CD4-positive, alpha-beta memory T cell (primary cell): ENCODE measurements around the gene PAK5. TPM values are rescaled to one million over a fixed set of nuclear protein-coding genes. Genes with fewer than 3 reads are reported as not detected.

Experiments
- CTCF ChIA-PET: fragments of 350-600 bp; sonication (Branson Sonifier 250); formaldehyde crosslinking; loops from one replicate; lab custom pipeline; 2021; ENCODE audit warnings: inconsistent platforms; ENCODE audit not compliant: partially characterized antibody; lab: Charles Lee
- POLR2A ChIA-PET: fragments of 350-600 bp; sonication (Branson Sonifier 250); formaldehyde crosslinking; loops from one replicate; lab custom pipeline; 2021; ENCODE audit not compliant: partially characterized antibody; lab: Charles Lee
- DNase-seq, 5 donors: peaks; one replicate each; pipeline versions ENCODE4 v3.0.0 to v3.0.0-alpha.2; 2020 to 2022; ENCODE audit warnings: mixed read lengths in 1 of 5
- H3K27ac ChIP-seq: one replicate; pipeline ENCODE4 v1.7.0; 2013; ENCODE audit warnings: low read depth, low read length
- H3K27me3 ChIP-seq: 2 replicates; pipeline ENCODE4 v1.7.0; 2013; ENCODE audit warnings: mild to moderate bottlenecking, low read length, moderate library complexity; ENCODE audit not compliant: insufficient read depth
- H3K36me3 ChIP-seq: 2 replicates; pipeline ENCODE4 v1.7.0; 2013; ENCODE audit warnings: mild to moderate bottlenecking, low read length, moderate library complexity; ENCODE audit not compliant: insufficient read depth
- H3K4me1 ChIP-seq: 2 replicates; pipeline ENCODE4 v1.7.0; 2013; ENCODE audit warnings: mild to moderate bottlenecking, low read length, moderate library complexity; ENCODE audit not compliant: insufficient read depth
- H3K4me3 ChIP-seq, 2 donors: one replicate each; pipeline ENCODE4 v1.7.0; 2013; ENCODE audit warnings: low read length in 2 of 2, mild to moderate bottlenecking in 1 of 2
- H3K9me3 ChIP-seq, 2 donors: one replicate each; pipeline ENCODE4 v1.7.0; 2013; ENCODE audit warnings: low read length in 2 of 2, control low read depth in 1 of 2; ENCODE audit not compliant: control insufficient read depth in 1 of 2
- H3K27ac Mint-ChIP-seq, 7 donors: one replicate each; pipeline ENCODE4 v1.8.0; 2020 to 2021; ENCODE audit warnings: mixed read lengths in 7 of 7, mild to moderate bottlenecking in 6 of 7, inconsistent platforms in 3 of 7, moderate library complexity in 3 of 7
- H3K27me3 Mint-ChIP-seq, 2 donors: one replicate each; pipeline ENCODE4 v1.8.0; 2020 to 2021; ENCODE audit warnings: mixed read lengths in 2 of 2
- H3K36me3 Mint-ChIP-seq, 2 donors: one replicate each; pipeline ENCODE4 v1.8.0; 2020 to 2021; ENCODE audit warnings: mixed read lengths in 2 of 2, inconsistent platforms in 1 of 2, mild to moderate bottlenecking in 1 of 2
- H3K4me1 Mint-ChIP-seq, 4 donors: one replicate each; pipeline ENCODE4 v1.8.0; 2020 to 2021; ENCODE audit warnings: mixed read lengths in 4 of 4, mild to moderate bottlenecking in 1 of 4
- H3K4me3 Mint-ChIP-seq, 8 donors: one replicate each; pipeline ENCODE4 v1.8.0; 2020 to 2021; ENCODE audit warnings: mixed read lengths in 8 of 8, mild to moderate bottlenecking in 7 of 8, moderate library complexity in 6 of 8, inconsistent platforms in 3 of 8
- H3K9me3 Mint-ChIP-seq, 8 donors: one replicate each; pipeline ENCODE4 v1.8.0; 2020 to 2021; ENCODE audit warnings: mixed read lengths in 8 of 8, mild to moderate bottlenecking in 5 of 8, inconsistent platforms in 3 of 8, moderate library complexity in 1 of 8
- intact Hi-C: fragments of 100-400 bp; cut with micrococcal nuclease; formaldehyde crosslinking; loops from one replicate; pipeline ENCODE4 v1.15.1; 2023
- polyA plus RNA-seq, 2 donors: library from polyadenylated mRNA; unstranded; fragments of 300-500 nt; fragmentation: Illumina TruSeq; gene quantifications; one replicate each; pipeline ENCODE4 v1.2.3, GENCODE V29; 2021
- total RNA-seq, 2 experiments: library from RNA; stranded (reverse); gene quantifications; one replicate each; pipeline ENCODE4 v1.2.3, GENCODE V29; 2021

Gene PAK5
- total and polyA plus RNA-seq, 4 experiments from 2014 or later = not detected

DNA sequence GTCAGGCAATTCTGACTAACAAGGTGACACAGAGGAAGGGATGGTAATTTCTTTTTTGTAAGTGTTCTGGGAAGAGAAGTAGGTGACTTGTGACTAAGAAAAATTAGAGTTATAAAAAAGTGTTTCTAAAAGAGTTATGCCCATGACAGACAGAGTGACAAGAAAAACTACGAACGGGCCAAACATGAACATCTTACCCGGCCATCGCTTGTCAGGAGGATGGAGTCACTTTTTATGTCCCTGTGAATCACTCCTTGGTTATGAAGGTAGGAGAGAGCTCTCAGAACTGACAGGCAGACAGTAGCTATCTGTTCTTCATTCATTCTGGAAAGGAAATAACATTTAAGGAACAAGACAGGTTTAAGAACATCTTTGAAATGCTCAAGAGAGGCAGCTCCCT, 281.5 kb downstream of the PAK5 start:
- H3K9me3 ChIP-seq = no peaks in the 10 kb centered on the region
- no peaks in the 10 kb centered on the region for H3K4me1 ChIP-seq
- Mint-ChIP-seq H3K27me3 (no peaks in the 10 kb centered on the region), H3K27ac (no peak overlapping the region), H3K36me3 (no peaks in the 10 kb centered on the region), H3K4me1 (no peaks in the 10 kb centered on the region), H3K9me3 (peaks cover 0 to 7% (median 4%) of the 10 kb centered on the region in 8 donors), H3K4me3 (no peak overlapping the region)
- H3K4me3 ChIP-seq = no peak overlapping the region
- DNase-seq = no peak
- no peaks in the 10 kb centered on the region for H3K36me3 ChIP-seq
- POLR2A ChIA-PET = no interaction called here
- CTCF ChIA-PET = no interaction called here
- H3K27ac ChIP-seq = no peak overlapping the region
- intact Hi-C loops = no loop called here
- H3K27me3 ChIP-seq = no peaks in the 10 kb centered on the region

- Histone ChIP-seq H3K9me3 (no peaks in the 10 kb centered on the region), H3K4me1 (no peaks in the 10 kb centered on the region), H3K27me3 (no peaks in the 10 kb centered on the region), H3K27ac (no peak overlapping the region), H3K4me3 (no peak overlapping the region), H3K36me3 (no peaks in the 10 kb centered on the region)
- Mint-ChIP-seq H3K4me3 (no peak overlapping the region), H3K27ac (no peak overlapping the region), H3K36me3 (no peaks in the 10 kb centered on the region), H3K4me1 (no peaks in the 10 kb centered on the region), H3K9me3 (peaks cover 0 to 7% (median 4%) of the 10 kb centered on the region in 8 donors), H3K27me3 (no peaks in the 10 kb centered on the region)
- no peak for DNase-seq
- intact Hi-C loops = no loop called here
- ChIA-PET POLR2A (no interaction called here), CTCF (no interaction called here)
Measured at GRCh38 chr20:9555781-9556180, 283.1 kb downstream of the PAK5 start.

DNA sequence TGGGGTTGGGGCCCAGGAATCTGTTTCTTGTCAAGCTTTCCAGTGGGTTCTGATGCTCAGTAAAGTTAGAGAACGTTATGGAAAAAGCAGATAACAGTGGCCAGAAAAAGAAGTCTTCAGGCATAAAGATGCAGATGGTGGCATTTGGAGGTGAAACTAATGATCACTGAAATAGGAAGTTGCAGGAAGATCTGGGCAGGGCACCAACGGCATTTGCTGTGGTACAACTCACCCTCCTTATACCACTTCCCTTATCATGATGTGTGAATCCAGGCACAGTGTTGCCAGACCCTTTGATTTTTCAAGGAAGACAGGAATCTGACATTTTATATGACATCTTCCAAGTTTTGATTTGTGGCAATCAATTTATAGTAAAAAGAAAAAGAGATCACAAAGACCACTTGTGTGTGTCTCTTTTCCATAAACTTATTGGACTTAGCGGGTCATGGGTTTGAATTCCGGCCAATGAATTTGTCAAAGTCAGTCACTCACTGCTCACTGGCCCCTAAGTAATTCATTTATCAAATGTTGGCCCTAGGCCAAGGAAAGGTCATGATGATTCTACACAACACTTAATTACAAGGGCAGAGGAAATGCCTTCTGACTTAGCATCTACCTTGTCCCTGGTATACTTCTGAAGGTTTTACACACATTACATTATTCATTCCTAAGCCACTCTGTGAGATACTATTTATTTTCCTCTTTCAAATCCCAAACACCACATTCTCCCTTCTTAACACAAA, 286.9 kb downstream of the PAK5 start:
- H3K9me3 Mint-ChIP-seq = peaks cover 0 to 6% (median 4%) of the 10 kb centered on the region in 8 donors
- no peak overlapping the region for H3K4me3 ChIP-seq
- H3K27me3 Mint-ChIP-seq = no peaks in the 10 kb centered on the region
- POLR2A ChIA-PET = no interaction called here
- no peaks in the 10 kb centered on the region for H3K27me3 ChIP-seq
- no peaks in the 10 kb centered on the region for H3K36me3 ChIP-seq
- no peak overlapping the region for H3K27ac Mint-ChIP-seq
- H3K36me3 Mint-ChIP-seq = no peaks in the 10 kb centered on the region
- H3K9me3 ChIP-seq = no peaks in the 10 kb centered on the region
- no peaks in the 10 kb centered on the region for H3K4me1 Mint-ChIP-seq
- intact Hi-C loops = no loop called here
- DNase-seq = no peak
- H3K27ac ChIP-seq = no peak overlapping the region
- H3K4me3 Mint-ChIP-seq = no peak overlapping the region
- H3K4me1 ChIP-seq = no peaks in the 10 kb centered on the region
- CTCF ChIA-PET = no interaction called here

GRCh38 chr20:9550871-9551270, 288.0 kb downstream of the PAK5 start:
- Histone ChIP-seq H3K4me3 (no peak overlapping the region), H3K27ac (no peak overlapping the region), H3K27me3 (no peaks in the 10 kb centered on the region), H3K36me3 (no peaks in the 10 kb centered on the region), H3K9me3 (no peaks in the 10 kb centered on the region), H3K4me1 (no peaks in the 10 kb centered on the region)
- no peak overlapping the region for H3K4me3 Mint-ChIP-seq
- H3K36me3 Mint-ChIP-seq = no peaks in the 10 kb centered on the region
- H3K27ac Mint-ChIP-seq = no peak overlapping the region
- H3K9me3 Mint-ChIP-seq = peaks cover 0 to 6% (median 4%) of the 10 kb centered on the region in 8 donors
- intact Hi-C loops = no loop called here
- H3K27me3 Mint-ChIP-seq = no peaks in the 10 kb centered on the region
- ChIA-PET CTCF (no interaction called here), POLR2A (no interaction called here)
- DNase-seq = no peak
- no peaks in the 10 kb centered on the region for H3K4me1 Mint-ChIP-seq

GRCh38 chr20:9550283-9550682, 288.6 kb downstream of the PAK5 start:
- Histone ChIP-seq H3K4me3 (no peak overlapping the region), H3K4me1 (no peaks in the 10 kb centered on the region), H3K27ac (no peak overlapping the region), H3K9me3 (no peaks in the 10 kb centered on the region), H3K36me3 (no peaks in the 10 kb centered on the region), H3K27me3 (no peaks in the 10 kb centered on the region)
- DNase-seq = no peak
- no peak overlapping the region for H3K27ac Mint-ChIP-seq
- H3K4me1 Mint-ChIP-seq = no peaks in the 10 kb centered on the region
- ChIA-PET POLR2A (no interaction called here), CTCF (no interaction called here)
- H3K9me3 Mint-ChIP-seq = peaks cover 3 to 6% (median 4%) of the 10 kb centered on the region in 8 donors
- no peaks in the 10 kb centered on the region for H3K27me3 Mint-ChIP-seq
- no peak overlapping the region for H3K4me3 Mint-ChIP-seq
- no peaks in the 10 kb centered on the region for H3K36me3 Mint-ChIP-seq
- intact Hi-C loops = no loop called here

GRCh38 chr20:9543214-9543613, 295.7 kb downstream of the PAK5 start:
- Mint-ChIP-seq H3K9me3 (peaks cover 0 to 6% (median 3%) of the 10 kb centered on the region in 8 donors), H3K27ac (no peak overlapping the region), H3K4me3 (no peak overlapping the region), H3K27me3 (no peaks in the 10 kb centered on the region), H3K4me1 (no peaks in the 10 kb centered on the region), H3K36me3 (no peaks in the 10 kb centered on the region)
- Histone ChIP-seq H3K9me3 (no peaks in the 10 kb centered on the region), H3K27me3 (no peaks in the 10 kb centered on the region), H3K27ac (no peak overlapping the region), H3K36me3 (no peaks in the 10 kb centered on the region), H3K4me3 (no peak overlapping the region), H3K4me1 (no peaks in the 10 kb centered on the region)
- DNase-seq = no peak
- intact Hi-C loops = no loop called here
- POLR2A ChIA-PET = no interaction called here
- CTCF ChIA-PET = no interaction called here

DNA sequence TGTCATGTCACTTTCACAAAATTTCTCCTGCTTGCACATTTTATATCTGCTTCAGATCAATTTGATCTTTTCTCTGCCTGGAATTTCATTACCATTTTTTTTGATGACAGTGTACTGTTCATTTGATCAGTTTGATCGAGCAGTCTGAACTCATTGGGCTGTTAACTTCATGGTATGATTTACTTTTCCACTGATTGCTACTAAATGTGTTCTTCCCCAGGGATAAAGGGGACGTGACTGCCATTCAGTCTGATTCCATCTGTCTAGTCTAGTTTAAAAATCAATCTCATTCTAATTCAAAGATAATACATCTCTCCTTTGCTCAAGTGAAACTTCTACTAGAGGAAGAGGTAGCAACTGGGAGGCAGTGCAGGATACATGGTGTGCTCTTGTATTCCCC, 303.4 kb downstream of the PAK5 start:
- Mint-ChIP-seq H3K9me3 (peaks cover 0 to 14% (median 2%) of the 10 kb centered on the region in 8 donors), H3K27ac (no peak overlapping the region), H3K4me3 (no peak overlapping the region), H3K4me1 (no peaks in the 10 kb centered on the region), H3K27me3 (no peaks in the 10 kb centered on the region), H3K36me3 (no peaks in the 10 kb centered on the region)
- POLR2A ChIA-PET = no interaction called here
- H3K4me1 ChIP-seq = no peaks in the 10 kb centered on the region
- no peaks in the 10 kb centered on the region for H3K27me3 ChIP-seq
- no peak overlapping the region for H3K4me3 ChIP-seq
- no peaks in the 10 kb centered on the region for H3K9me3 ChIP-seq
- no peak overlapping the region for H3K27ac ChIP-seq
- no peaks in the 10 kb centered on the region for H3K36me3 ChIP-seq
- intact Hi-C loops = no loop called here
- DNase-seq = no peak
- CTCF ChIA-PET = no interaction called here
